Measurements from ENCODE around the gene GPR37L1. TPM values are rescaled to one million over a fixed set of nuclear protein-coding genes. Genes with fewer than 3 reads are reported as not detected.
"Not testable (repeated sequence)": the region's sequence is repeated elsewhere in the genome, so short reads cannot be mapped to it uniquely, and the experiment has no call there.

The GPR37L1 gene
- total RNA-seq, 6 experiments from 2014 or later, result not detected

- Mint-ChIP-seq H3K9me3 (no peaks in the 10 kb centered on the region), H3K4me1 (ENCODE audit: low read depth) (peaks cover 8% of the 10 kb centered on the region), H3K4me3 (no peak overlapping the region), H3K27me3 (ENCODE audit: insufficient read depth) (peaks cover 16% of the 10 kb centered on the region), H3K36me3 (ENCODE audit: low read depth) (no peaks in the 10 kb centered on the region), H3K27ac (no peak overlapping the region)
- no peak for DNase-seq
- TF ChIP-seq CTCF (IDR thresholded peaks at IDR 0.05), result no peak
Observed at GRCh38 chr1:202171292-202172014, 48.7 kb downstream of the GPR37L1 start.

- no peak for DNase-seq
- TF ChIP-seq CTCF (IDR thresholded peaks at IDR 0.05), result no peak
- Mint-ChIP-seq H3K36me3 (ENCODE audit: low read depth) (no peaks in the 10 kb centered on the region), H3K4me3 (no peak overlapping the region), H3K9me3 (no peaks in the 10 kb centered on the region), H3K27ac (no peak overlapping the region), H3K27me3 (ENCODE audit: insufficient read depth) (peaks cover 11% of the 10 kb centered on the region; the same call in 1 of the 2 replicates), H3K4me1 (ENCODE audit: low read depth) (peaks cover 8% of the 10 kb centered on the region)
Observed at GRCh38 chr1:202172015-202172355, 49.3 kb downstream of the GPR37L1 start.

- TF ChIP-seq CTCF (IDR thresholded peaks at IDR 0.05), result no peak
- Mint-ChIP-seq H3K27ac (no peak overlapping the region), H3K4me3 (no peak overlapping the region)
Observed at GRCh38 chr1:202173993-202174392, 51.3 kb downstream of the GPR37L1 start.

GRCh38 chr1:202176949-202177927, 54.5 kb downstream of the GPR37L1 start:
- H3K9me3 Mint-ChIP-seq, result no peaks in the 10 kb centered on the region
- no peak for TF ChIP-seq CTCF (IDR thresholded peaks at IDR 0.05)
- H3K4me1 Mint-ChIP-seq (ENCODE audit: low read depth), result no peaks in the 10 kb centered on the region
- peaks cover 32% of the 10 kb centered on the region for H3K27me3 Mint-ChIP-seq (ENCODE audit: insufficient read depth)
- no peaks in the 10 kb centered on the region for H3K36me3 Mint-ChIP-seq (ENCODE audit: low read depth)
- no peak overlapping the region for H3K4me3 Mint-ChIP-seq
- no peak for DNase-seq
- H3K27ac Mint-ChIP-seq, result no peak overlapping the region

More at GRCh38 chr1:202173993-202174392, 51.3 kb downstream of the GPR37L1 start:
- H3K9me3 Mint-ChIP-seq, result no peaks in the 10 kb centered on the region
- peaks cover 13% of the 10 kb centered on the region for H3K27me3 Mint-ChIP-seq (ENCODE audit: insufficient read depth)
- no peak for DNase-seq
- no peaks in the 10 kb centered on the region for H3K36me3 Mint-ChIP-seq (ENCODE audit: low read depth)
- H3K4me1 Mint-ChIP-seq (ENCODE audit: low read depth), result no peaks in the 10 kb centered on the region

- peaks cover 8% of the 10 kb centered on the region; the same call in 1 of the 2 replicates for H3K4me1 Mint-ChIP-seq (ENCODE audit: low read depth)
- no peaks in the 10 kb centered on the region for H3K36me3 Mint-ChIP-seq (ENCODE audit: low read depth)
- no peak overlapping the region for H3K4me3 Mint-ChIP-seq
- TF ChIP-seq CTCF (IDR thresholded peaks at IDR 0.05), result no peak
- no peaks in the 10 kb centered on the region for H3K9me3 Mint-ChIP-seq
- H3K27me3 Mint-ChIP-seq (ENCODE audit: insufficient read depth), result peaks cover 51% of the 10 kb centered on the region
- DNase-seq, result no peak
- no peak overlapping the region for H3K27ac Mint-ChIP-seq
Observed at GRCh38 chr1:202179828-202180750, 57.4 kb downstream of the GPR37L1 start.

GRCh38 chr1:202180751-202181139, 58.0 kb downstream of the GPR37L1 start:
- not testable (repeated sequence) for H3K4me3 Mint-ChIP-seq; DNase-seq; H3K36me3 Mint-ChIP-seq (ENCODE audit: low read depth); H3K9me3 Mint-ChIP-seq; H3K4me1 Mint-ChIP-seq (ENCODE audit: low read depth); H3K27ac Mint-ChIP-seq
- peaks cover 55% of the 10 kb centered on the region for H3K27me3 Mint-ChIP-seq (ENCODE audit: insufficient read depth)
